Adipose tissue (tissue), 3 donors: ENCODE results near the gene ACTMAP. TPM values are rescaled to one million over a fixed set of nuclear protein-coding genes. Genes with fewer than 3 reads are reported as not detected.
"Not testable (repeated sequence)": the region's sequence is repeated elsewhere in the genome, so short reads cannot be mapped to it uniquely, and the experiment has no call there.

Source experiments
- H3K27ac ChIP-seq: one replicate; pipeline ENCODE4 v1.5.1; 2013; ENCODE audit warnings: low read depth, low read length
- WGBS, 3 donors: extraction: QIAGEN DNeasy Blood & Tissue Kit; methylation state at CpG; one replicate each; pipeline ENCODE4 v1.1.7; 2013; 5-methylcytosine and 5-hydroxymethylcytosine counted together
- polyA plus RNA-seq, 3 donors: library from polyadenylated mRNA; stranded (reverse); fragments of 200-250 nt; gene quantifications; one replicate each; pipeline ENCODE4 v1.2.3, GENCODE V29; 2013
- donor health status: healthy with polysubstance abuse.
- donor health status: Bipolar disorder and iron deficiency.
- donor health status: healthy.

Gene ACTMAP
- polyA plus RNA-seq, 3 donors: 3.5 to 7.1 (median 5.1) TPM

- 0% methylated on average over 40 to 46 of the region's 46 CpGs for WGBS, 3 donors
- H3K27ac ChIP-seq: peak within 1 kb of the TSS; percentile 83
Measured at GRCh38 chr19:40750874-40751537, 729 bp upstream of the ACTMAP start, which contains the start of gene SNRPA. Gene SNRPA, plus strand, starts transcription at chr19:40751203. Its CDS starts 206 bp downstream, at chr19:40751409.

GRCh38 chr19:40747536-40747935, 2.7 kb downstream of the ACTMAP start:
- H3K27ac ChIP-seq: no peak overlapping the region
- WGBS, 3 donors: 94 to 97% (median 95%) methylated on average over 7 of the region's 7 CpGs

GRCh38 chr19:40745402-40745780, 4.9 kb downstream of the ACTMAP start:
- WGBS, 3 donors: 72 to 77% (median 73%) methylated on average over 7 of the region's 7 CpGs
- H3K27ac ChIP-seq: no peak overlapping the region

GRCh38 chr19:40744554-40745401, 5.5 kb downstream of the ACTMAP start:
- H3K27ac ChIP-seq: no peak overlapping the region
- 65 to 81% (median 79%) methylated on average over 17 of the region's 17 CpGs for WGBS, 3 donors

GRCh38 chr19:40743926-40744325, 6.4 kb downstream of the ACTMAP start:
- 88 to 96% (median 92%) methylated on average over 10 of the region's 10 CpGs for WGBS, 3 donors
- H3K27ac ChIP-seq: no peak overlapping the region

GRCh38 chr19:40742886-40743285, 7.4 kb downstream of the ACTMAP start:
- WGBS, 3 donors: 90% methylated on average over 12 of the region's 12 CpGs

GRCh38 chr19:40742477-40742876, 7.8 kb downstream of the ACTMAP start:
- H3K27ac ChIP-seq: no peak overlapping the region
- WGBS, 3 donors: 40 to 87% (median 86%) methylated on average over 15 to 17 of the region's 17 CpGs

More at GRCh38 chr19:40742886-40743285, 7.4 kb downstream of the ACTMAP start:
- H3K27ac ChIP-seq: no peak overlapping the region

GRCh38 chr19:40741527-40742390, 8.5 kb downstream of the ACTMAP start:
- WGBS, 3 donors: 81 to 82% (median 82%) methylated on average over 10 of the region's 10 CpGs
- no peak overlapping the region for H3K27ac ChIP-seq

- WGBS, 3 donors: 65 to 79% (median 71%) methylated on average over 6 of the region's 6 CpGs
- no peak overlapping the region for H3K27ac ChIP-seq
Measured at GRCh38 chr19:40740747-40741146, 9.5 kb downstream of the ACTMAP start.

GRCh38 chr19:40739871-40740703, 10.2 kb downstream of the ACTMAP start:
- no peak overlapping the region for H3K27ac ChIP-seq
- WGBS, 3 donors: 69 to 79% (median 76%) methylated on average over 16 of the region's 16 CpGs

- 81 to 88% (median 82%) methylated on average over 22 of the region's 22 CpGs for WGBS, 3 donors
- no peak overlapping the region for H3K27ac ChIP-seq
Measured at GRCh38 chr19:40739030-40739839, 11.0 kb downstream of the ACTMAP start.

GRCh38 chr19:40737102-40737644, 13.1 kb downstream of the ACTMAP start:
- no peak overlapping the region for H3K27ac ChIP-seq
- 77 to 88% (median 86%) methylated on average over 9 of the region's 9 CpGs for WGBS, 3 donors

- WGBS, 3 donors: 85 to 96% (median 93%) methylated on average over 7 to 9 of the region's 9 CpGs
- H3K27ac ChIP-seq: no peak overlapping the region
Measured at GRCh38 chr19:40736661-40737060, 13.6 kb downstream of the ACTMAP start.

GRCh38 chr19:40735013-40735771, 15.1 kb downstream of the ACTMAP start:
- 91 to 94% (median 93%) methylated on average over 11 of the region's 11 CpGs for WGBS, 3 donors
- H3K27ac ChIP-seq: no peak overlapping the region

- 85 to 90% (median 87%) methylated on average over 10 to 13 of the region's 13 CpGs for WGBS, 3 donors
- no peak overlapping the region for H3K27ac ChIP-seq
Measured at GRCh38 chr19:40733149-40733548, 17.1 kb downstream of the ACTMAP start.

- WGBS, 3 donors: 96 to 98% (median 97%) methylated on average over 16 of the region's 16 CpGs
- not testable (repeated sequence) for H3K27ac ChIP-seq
Measured at GRCh38 chr19:40732304-40732703, 18.0 kb downstream of the ACTMAP start.
